ENCODE measurements around the gene SLC25A41. TPM values are rescaled to one million over a fixed set of nuclear protein-coding genes. Genes with fewer than 3 reads are reported as not detected.
"Not testable (repeated sequence)": the region's sequence is repeated elsewhere in the genome, so short reads cannot be mapped to it uniquely, and the experiment has no call there.

SLC25A41 gene
- total RNA-seq, 1 donor from 2014 or later = not detected

DNA sequence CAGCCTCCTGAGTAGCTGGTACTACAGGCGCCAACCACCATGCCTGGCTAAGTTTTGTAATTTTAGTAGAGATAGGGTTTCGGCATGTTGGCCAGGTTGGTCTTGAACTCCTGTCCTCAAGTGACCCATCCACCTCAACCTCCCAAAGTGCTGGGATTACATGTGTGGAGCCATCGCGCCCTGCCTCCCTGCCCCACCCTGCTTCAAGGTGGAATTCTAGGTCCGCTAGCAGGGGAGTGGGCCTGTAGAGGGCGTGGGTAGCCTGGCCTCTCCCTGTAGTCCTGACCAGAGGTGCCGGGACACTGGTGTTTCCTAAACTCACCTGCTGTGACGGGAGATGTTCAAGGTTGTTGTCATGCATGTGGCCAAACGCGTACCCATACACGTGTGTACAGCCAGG is 398 bp downstream of the SLC25A41 start:
- H3F3A ChIP-seq (ENCODE audit: low read depth) = no peaks in the 10 kb centered on the region

GRCh38 chr19:6431891-6432290 is 1.7 kb downstream of the SLC25A41 start:
- Histone ChIP-seq H3K4me3 (no peak overlapping the region), H3F3A (ENCODE audit: low read depth) (no peaks in the 10 kb centered on the region), H2AFZ (replicated peaks) (no peak overlapping the region), H3K27me3 (peaks cover 13% of the 10 kb centered on the region), H3K4me1 (no peaks in the 10 kb centered on the region), H3K9ac (no peak overlapping the region), H3K9me3 (ENCODE audit: low read depth) (no peaks in the 10 kb centered on the region), H3K4me2 (no peak overlapping the region), H3K36me3 (no peaks in the 10 kb centered on the region), H4K20me1 (ENCODE audit: low read depth) (no peaks in the 10 kb centered on the region), H3K79me2 (ENCODE audit: low read depth) (no peaks in the 10 kb centered on the region), H3K27ac (no peak overlapping the region)
- Mint-ChIP-seq H3K36me3 (no peaks in the 10 kb centered on the region), H3K9me3 (no peaks in the 10 kb centered on the region), H3K27me3 (ENCODE audit: insufficient read depth, low read depth) (peaks cover 7% of the 10 kb centered on the region), H3K4me1 (no peaks in the 10 kb centered on the region), H3K27ac (no peak overlapping the region), H3K4me3 (no peak overlapping the region)
- no peak for TF ChIP-seq EZH2phosphoT487 (IDR thresholded peaks at IDR 0.05)
- TF ChIP-seq, protein P1, sequence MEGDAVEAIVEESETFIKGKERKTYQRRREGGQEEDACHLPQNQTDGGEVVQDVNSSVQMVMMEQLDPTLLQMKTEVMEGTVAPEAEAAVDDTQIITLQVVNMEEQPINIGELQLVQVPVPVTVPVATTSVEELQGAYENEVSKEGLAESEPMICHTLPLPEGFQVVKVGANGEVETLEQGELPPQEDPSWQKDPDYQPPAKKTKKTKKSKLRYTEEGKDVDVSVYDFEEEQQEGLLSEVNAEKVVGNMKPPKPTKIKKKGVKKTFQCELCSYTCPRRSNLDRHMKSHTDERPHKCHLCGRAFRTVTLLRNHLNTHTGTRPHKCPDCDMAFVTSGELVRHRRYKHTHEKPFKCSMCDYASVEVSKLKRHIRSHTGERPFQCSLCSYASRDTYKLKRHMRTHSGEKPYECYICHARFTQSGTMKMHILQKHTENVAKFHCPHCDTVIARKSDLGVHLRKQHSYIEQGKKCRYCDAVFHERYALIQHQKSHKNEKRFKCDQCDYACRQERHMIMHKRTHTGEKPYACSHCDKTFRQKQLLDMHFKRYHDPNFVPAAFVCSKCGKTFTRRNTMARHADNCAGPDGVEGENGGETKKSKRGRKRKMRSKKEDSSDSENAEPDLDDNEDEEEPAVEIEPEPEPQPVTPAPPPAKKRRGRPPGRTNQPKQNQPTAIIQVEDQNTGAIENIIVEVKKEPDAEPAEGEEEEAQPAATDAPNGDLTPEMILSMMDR (IDR thresholded peaks at IDR 0.05) = no peak
- no peak for TF ChIP-seq EZH2 (IDR thresholded peaks at IDR 0.05)
- DNase-seq (ENCODE audit: low spot score) = no peak

More for the DNA sequence above, 398 bp downstream of the SLC25A41 start:
- Mint-ChIP-seq H3K4me1 (no peaks in the 10 kb centered on the region), H3K9me3 (no peaks in the 10 kb centered on the region), H3K36me3 (no peaks in the 10 kb centered on the region), H3K27me3 (ENCODE audit: insufficient read depth, low read depth) (peaks cover 7% of the 10 kb centered on the region), H3K27ac (no peak overlapping the region), H3K4me3 (no peak overlapping the region)
- Histone ChIP-seq H3K79me2 (ENCODE audit: low read depth) (no peaks in the 10 kb centered on the region), H3K27me3 (peaks cover 13% of the 10 kb centered on the region), H4K20me1 (ENCODE audit: low read depth) (no peaks in the 10 kb centered on the region), H3K27ac (no peak overlapping the region), H2AFZ (replicated peaks) (no peak overlapping the region), H3K9ac (no peak overlapping the region), H3K36me3 (no peaks in the 10 kb centered on the region), H3K4me2 (no peak overlapping the region), H3K4me3 (no peak overlapping the region), H3K9me3 (ENCODE audit: low read depth) (no peaks in the 10 kb centered on the region), H3K4me1 (no peaks in the 10 kb centered on the region)
- DNase-seq (ENCODE audit: low spot score) = no peak
- TF ChIP-seq, protein P1 (IDR thresholded peaks at IDR 0.05) = no peak
- TF ChIP-seq EZH2 (IDR thresholded peaks at IDR 0.05) (no peak), EZH2phosphoT487 (IDR thresholded peaks at IDR 0.05) (no peak)

GRCh38 chr19:6429419-6430221 is 3.9 kb downstream of the SLC25A41 start:
- Mint-ChIP-seq H3K4me3 (no peak overlapping the region), H3K9me3 (no peaks in the 10 kb centered on the region), H3K27me3 (ENCODE audit: insufficient read depth, low read depth) (peaks cover 9% of the 10 kb centered on the region), H3K36me3 (no peaks in the 10 kb centered on the region), H3K4me1 (peaks cover 9% of the 10 kb centered on the region), H3K27ac (no peak overlapping the region)
- H3K4me1 ChIP-seq = no peaks in the 10 kb centered on the region
- no peak for DNase-seq (ENCODE audit: low spot score)
- H3K9ac ChIP-seq = no peak overlapping the region
- no peaks in the 10 kb centered on the region for H3K36me3 ChIP-seq
- TF ChIP-seq EZH2phosphoT487 (IDR thresholded peaks at IDR 0.05) (no peak), EZH2 (IDR thresholded peaks at IDR 0.05) (no peak)
- TF ChIP-seq, protein P1 (IDR thresholded peaks at IDR 0.05) = no peak
- H3K79me2 ChIP-seq (ENCODE audit: low read depth) = no peaks in the 10 kb centered on the region
- no peaks in the 10 kb centered on the region for H3K9me3 ChIP-seq (ENCODE audit: low read depth)
- no peaks in the 10 kb centered on the region for H4K20me1 ChIP-seq (ENCODE audit: low read depth)
- H3K27ac ChIP-seq = no peak overlapping the region
- H3K27me3 ChIP-seq = peaks cover 13% of the 10 kb centered on the region
- no peak overlapping the region for H3K4me2 ChIP-seq
- H3K4me3 ChIP-seq = no peak overlapping the region
- H2AFZ ChIP-seq (replicated peaks) = no peak overlapping the region
- peaks cover 5% of the 10 kb centered on the region for H3F3A ChIP-seq (ENCODE audit: low read depth)

- not testable (repeated sequence) for H3K4me3 ChIP-seq; H3K9me3 ChIP-seq (ENCODE audit: low read depth); H3K4me1 ChIP-seq; H3K36me3 ChIP-seq; H3K9ac ChIP-seq; H3K36me3 Mint-ChIP-seq; H3K27ac ChIP-seq; H3K27ac Mint-ChIP-seq; DNase-seq (ENCODE audit: low spot score); H3K27me3 Mint-ChIP-seq (ENCODE audit: insufficient read depth, low read depth); H3K9me3 Mint-ChIP-seq; H3K4me2 ChIP-seq; H4K20me1 ChIP-seq (ENCODE audit: low read depth); H3K79me2 ChIP-seq (ENCODE audit: low read depth); H3K4me1 Mint-ChIP-seq; H2AFZ ChIP-seq (replicated peaks); H3K4me3 Mint-ChIP-seq; H3F3A ChIP-seq (ENCODE audit: low read depth)
- peaks cover 13% of the 10 kb centered on the region for H3K27me3 ChIP-seq
These were observed 4.7 kb downstream of the SLC25A41 start for GRCh38 chr19:6428692-6429418.

Data from neural progenitor cell (in vitro differentiated cells).